ENCODE results near the gene CDH2.

DNA sequence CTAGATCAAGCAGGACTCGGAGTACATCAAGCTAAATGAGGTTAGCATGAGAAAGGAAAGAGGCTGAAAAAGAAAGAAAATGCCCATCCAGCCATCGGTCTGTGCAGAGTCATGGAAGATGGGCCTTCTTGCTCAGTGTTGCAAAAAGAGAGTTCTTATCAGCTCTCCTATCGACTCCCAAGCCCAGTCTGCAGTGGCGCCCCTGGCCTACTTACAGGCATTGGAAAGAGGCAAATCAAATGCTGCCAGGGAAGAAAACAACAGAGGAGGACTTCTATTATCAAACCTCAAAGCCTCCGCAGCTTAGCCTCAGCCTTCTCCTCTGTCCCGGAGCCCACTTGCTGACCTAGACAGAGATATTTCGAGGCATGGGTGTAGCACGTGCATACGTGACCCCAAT, 66.0 kb downstream of the CDH2 start:
- TF ChIP-seq, protein P1, sequence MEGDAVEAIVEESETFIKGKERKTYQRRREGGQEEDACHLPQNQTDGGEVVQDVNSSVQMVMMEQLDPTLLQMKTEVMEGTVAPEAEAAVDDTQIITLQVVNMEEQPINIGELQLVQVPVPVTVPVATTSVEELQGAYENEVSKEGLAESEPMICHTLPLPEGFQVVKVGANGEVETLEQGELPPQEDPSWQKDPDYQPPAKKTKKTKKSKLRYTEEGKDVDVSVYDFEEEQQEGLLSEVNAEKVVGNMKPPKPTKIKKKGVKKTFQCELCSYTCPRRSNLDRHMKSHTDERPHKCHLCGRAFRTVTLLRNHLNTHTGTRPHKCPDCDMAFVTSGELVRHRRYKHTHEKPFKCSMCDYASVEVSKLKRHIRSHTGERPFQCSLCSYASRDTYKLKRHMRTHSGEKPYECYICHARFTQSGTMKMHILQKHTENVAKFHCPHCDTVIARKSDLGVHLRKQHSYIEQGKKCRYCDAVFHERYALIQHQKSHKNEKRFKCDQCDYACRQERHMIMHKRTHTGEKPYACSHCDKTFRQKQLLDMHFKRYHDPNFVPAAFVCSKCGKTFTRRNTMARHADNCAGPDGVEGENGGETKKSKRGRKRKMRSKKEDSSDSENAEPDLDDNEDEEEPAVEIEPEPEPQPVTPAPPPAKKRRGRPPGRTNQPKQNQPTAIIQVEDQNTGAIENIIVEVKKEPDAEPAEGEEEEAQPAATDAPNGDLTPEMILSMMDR (conservative IDR thresholded peaks at IDR 0.05) = no peak
- no peak for TF ChIP-seq ZFX (IDR thresholded peaks at IDR 0.05)
